Measurements from ENCODE around the gene ANO10.

ANO10 gene

GRCh38 chr3:43409506-43409905 is 212.3 kb downstream of the ANO10 start:
- DNase-seq, result no peak

GRCh38 chr3:43406643-43407023 is 215.2 kb downstream of the ANO10 start:
- DNase-seq, result no peak

- DNase-seq, result no peak
These were observed 215.7 kb downstream of the ANO10 start for GRCh38 chr3:43405888-43406642.

GRCh38 chr3:43400781-43401730 is 220.8 kb downstream of the ANO10 start:
- no peak for DNase-seq

- DNase-seq, result no peak
These were observed 221.6 kb downstream of the ANO10 start for GRCh38 chr3:43400167-43400566.

- DNase-seq, result no peak
These were observed 222.8 kb downstream of the ANO10 start for GRCh38 chr3:43399034-43399433.

GRCh38 chr3:43394041-43394554 is 227.7 kb downstream of the ANO10 start:
- no peak for DNase-seq

- no peak for DNase-seq
These were observed 230.2 kb downstream of the ANO10 start for GRCh38 chr3:43391621-43392020.

- DNase-seq, result no peak
These were observed 231.6 kb downstream of the ANO10 start for GRCh38 chr3:43390255-43390588.

- DNase-seq, result no peak
These were observed 232.2 kb downstream of the ANO10 start for GRCh38 chr3:43389388-43390254.

GRCh38 chr3:43388915-43389314 is 232.9 kb downstream of the ANO10 start:
- no peak for DNase-seq

GRCh38 chr3:43388175-43388574 is 233.6 kb downstream of the ANO10 start:
- no peak for DNase-seq

GRCh38 chr3:43379343-43379742 is 242.5 kb downstream of the ANO10 start:
- DNase-seq, result no peak

GRCh38 chr3:43378066-43378935 is 243.5 kb downstream of the ANO10 start:
- DNase-seq, result peak; percentile 66

GRCh38 chr3:43373560-43373928 is 248.3 kb downstream of the ANO10 start:
- no peak for DNase-seq

GRCh38 chr3:43372809-43373559 is 248.8 kb downstream of the ANO10 start:
- DNase-seq, result no peak

- DNase-seq, result no peak
These were observed 249.6 kb downstream of the ANO10 start for GRCh38 chr3:43372007-43372740.

GRCh38 chr3:43371494-43371893 is 250.3 kb downstream of the ANO10 start:
- DNase-seq, result no peak

- no peak for DNase-seq
These were observed 251.4 kb downstream of the ANO10 start for GRCh38 chr3:43370293-43370980.

Data from RPMI8226 (cell line).